HL-60 (cell line): ENCODE measurements around the gene CBX3.

ENCODE experiments used
- CTCF ChIP-seq: IDR thresholded peaks from one replicate; pipeline ENCODE4 v1.5.1; 2011; ENCODE audit warnings: low read length, control low read depth, inconsistent platforms; ENCODE audit not compliant: insufficient read depth
- POLR2AphosphoS5 ChIP-seq: IDR thresholded peaks from 2 replicates; pipeline ENCODE4 v1.6.1; 2012; ENCODE audit warnings: low read depth
- REST ChIP-seq: IDR thresholded peaks from 2 replicates; pipeline ENCODE4 v1.6.1; 2012; ENCODE audit warnings: low read depth; ENCODE audit not compliant: insufficient replicate concordance

GRCh38 chr7:26172048-26172447, 29.5 kb upstream of the CBX3 start:
- no peak for TF ChIP-seq CTCF
- TF ChIP-seq POLR2AphosphoS5 = no peak
- no peak for TF ChIP-seq REST
